Muscle of back (tissue), 11 donors: ENCODE measurements around the gene SEC23A. TPM values are rescaled to one million over a fixed set of nuclear protein-coding genes. Genes with fewer than 3 reads are reported as not detected.
A peak's percentile ranks its signal among the peaks of the same experiment; 100 is the strongest.
"Not testable (repeated sequence)": the region's sequence is repeated elsewhere in the genome, so short reads cannot be mapped to it uniquely, and the experiment has no call there.

Experiments
- DNase-seq, 3 donors: peaks; one replicate each; pipeline versions ENCODE4 v3.0.0 to v3.0.0-alpha.2; 2013
- polyA plus RNA-seq, 10 donors: library from polyadenylated mRNA; unstranded; fragments of 120-200 nt; gene quantifications; one replicate each; pipeline ENCODE4 v1.2.1, GENCODE V29; 2013; ENCODE audit not compliant: insufficient read length in 10 of 10

SEC23A gene
- polyA plus RNA-seq, 10 donors, result 80.9 to 98.8 (median 90.6) TPM

DNA sequence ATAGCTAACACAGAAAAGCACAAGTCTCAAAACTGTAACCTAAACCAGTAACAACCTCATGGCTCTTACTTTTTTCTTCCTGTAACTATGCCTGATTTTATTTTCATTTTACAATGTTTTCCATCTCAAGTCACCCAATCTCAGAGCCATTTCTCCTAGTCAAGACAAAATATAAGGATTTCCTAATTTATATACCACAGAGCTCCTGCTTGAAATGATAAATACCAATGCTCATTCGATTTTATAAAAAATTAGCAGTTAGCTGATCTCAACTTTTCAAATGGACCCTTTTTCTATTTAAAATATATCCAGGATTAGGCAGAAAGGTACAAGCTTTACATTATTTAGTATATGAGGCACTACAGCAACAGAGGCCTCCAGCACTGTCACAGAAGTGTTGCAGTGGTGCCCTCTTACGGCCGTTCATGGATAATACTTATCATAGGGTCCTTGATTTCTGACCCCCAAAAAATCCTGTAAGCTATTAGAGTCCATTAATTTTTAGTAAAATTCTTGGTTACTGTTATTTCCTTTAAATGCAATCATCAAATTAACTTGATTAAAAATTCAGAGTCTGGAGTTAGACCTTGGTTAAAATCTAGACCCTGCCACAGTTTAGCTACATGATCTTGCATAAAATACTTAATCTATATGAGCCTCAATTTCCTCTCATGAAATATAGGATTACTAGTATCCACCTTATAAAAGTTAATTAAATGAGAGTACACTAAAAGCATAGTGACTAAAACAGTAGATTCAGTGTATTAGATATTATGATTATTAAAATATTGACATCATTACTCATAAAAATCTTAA, 68.3 kb downstream of the SEC23A start:
- DNase-seq, result no peak

GRCh38 chr14:39033371-39033770, 69.7 kb downstream of the SEC23A start:
- DNase-seq, result no peak

- no peak for DNase-seq
Observed at GRCh38 chr14:39030209-39030608, 72.8 kb downstream of the SEC23A start.

- DNase-seq, result no peak
Observed at GRCh38 chr14:39029789-39030188, 73.2 kb downstream of the SEC23A start.

DNA sequence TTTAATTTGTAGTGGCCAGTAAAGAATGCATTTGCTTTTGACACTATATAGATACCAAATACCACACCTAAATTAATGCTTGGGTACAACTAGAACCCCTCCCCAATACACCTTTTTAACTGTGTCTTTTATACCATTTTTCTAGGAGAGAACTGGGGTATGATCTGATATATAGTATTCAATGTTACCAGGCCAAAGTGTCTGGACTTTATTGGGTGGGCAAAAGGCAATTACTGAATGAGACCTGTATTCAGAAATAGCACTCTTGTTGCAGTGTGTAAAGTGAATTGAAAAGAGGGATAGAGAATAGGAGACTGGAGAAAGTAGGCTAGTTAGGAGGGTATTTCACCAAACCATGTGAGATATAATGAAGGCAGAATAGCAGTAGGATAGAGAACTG, 74.4 kb downstream of the SEC23A start:
- no peak for DNase-seq

- DNase-seq, result no peak
Observed at GRCh38 chr14:39025810-39026627, 77.0 kb downstream of the SEC23A start.

DNA sequence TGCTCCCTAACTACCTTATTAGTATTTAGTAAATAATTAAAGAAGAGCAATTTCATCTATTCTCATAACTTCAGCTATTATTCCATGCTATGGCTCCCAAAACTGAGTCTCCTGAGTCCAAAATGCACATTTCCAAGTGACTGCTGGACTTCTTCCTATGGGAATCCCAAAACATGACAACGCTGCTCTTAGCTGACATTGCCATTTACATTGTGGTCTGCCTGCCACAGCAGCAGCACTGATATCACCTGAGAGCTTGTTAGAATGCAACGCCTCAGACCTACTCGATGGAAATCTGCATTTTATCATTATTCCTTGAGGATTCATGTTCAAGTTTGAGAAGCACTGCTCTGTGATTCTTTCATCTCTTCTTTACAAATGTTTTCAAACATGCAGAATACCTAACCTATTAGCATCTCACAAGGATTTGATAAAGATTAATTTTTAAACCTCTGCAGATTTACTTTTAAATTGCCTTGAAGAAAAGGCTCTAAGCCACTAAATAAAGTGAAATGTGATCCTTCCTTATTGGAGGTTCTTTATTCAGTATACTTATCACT, 77.7 kb downstream of the SEC23A start:
- DNase-seq, result no peak

GRCh38 chr14:39023939-39024871, 78.8 kb downstream of the SEC23A start:
- no peak for DNase-seq

DNA sequence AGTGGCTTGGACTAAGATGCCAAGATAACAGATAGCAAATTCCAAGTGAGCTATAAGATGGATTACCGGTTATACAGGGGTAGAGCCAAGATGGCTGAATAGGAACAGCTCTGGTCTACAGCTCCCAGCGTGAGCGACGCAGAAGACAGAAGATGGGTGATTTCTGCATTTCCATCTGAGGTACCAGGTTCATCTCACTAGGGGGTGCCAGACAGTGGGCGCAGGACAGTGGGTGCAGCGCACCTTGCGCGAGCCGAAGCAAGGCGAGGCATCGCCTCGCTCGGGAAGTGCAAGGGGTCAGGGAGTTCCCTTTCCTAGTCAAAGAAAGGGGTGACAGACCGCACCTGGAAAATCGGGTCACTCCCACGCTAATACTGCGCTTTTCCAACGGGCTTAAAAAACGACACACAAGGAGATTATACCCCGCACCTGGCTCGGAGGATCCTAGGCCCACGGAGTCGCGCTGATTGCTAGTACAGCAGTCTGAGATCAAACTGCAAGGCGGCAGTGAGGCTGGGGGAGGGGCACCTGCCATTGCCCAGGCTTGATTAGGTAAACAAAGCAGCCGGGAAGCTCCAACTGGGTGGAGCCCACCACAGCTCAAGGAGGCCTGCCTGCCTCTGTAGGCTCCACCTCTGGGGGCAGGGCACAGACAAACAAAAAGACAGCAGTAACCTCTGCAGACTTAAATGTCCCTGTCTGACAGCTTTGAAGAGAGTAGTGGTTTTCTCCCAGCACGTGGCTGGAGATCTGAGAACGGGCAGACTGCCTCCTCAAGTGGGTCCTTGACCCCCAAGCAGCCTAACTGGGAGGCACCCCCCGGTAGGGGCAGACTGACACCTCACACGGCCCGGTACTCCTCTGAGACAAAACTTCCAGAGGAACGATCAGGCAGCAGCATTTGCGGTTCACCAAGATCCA, 85.7 kb downstream of the SEC23A start:
- DNase-seq, result not testable (repeated sequence)

GRCh38 chr14:39016733-39017095, 86.3 kb downstream of the SEC23A start:
- DNase-seq, result no peak

DNA sequence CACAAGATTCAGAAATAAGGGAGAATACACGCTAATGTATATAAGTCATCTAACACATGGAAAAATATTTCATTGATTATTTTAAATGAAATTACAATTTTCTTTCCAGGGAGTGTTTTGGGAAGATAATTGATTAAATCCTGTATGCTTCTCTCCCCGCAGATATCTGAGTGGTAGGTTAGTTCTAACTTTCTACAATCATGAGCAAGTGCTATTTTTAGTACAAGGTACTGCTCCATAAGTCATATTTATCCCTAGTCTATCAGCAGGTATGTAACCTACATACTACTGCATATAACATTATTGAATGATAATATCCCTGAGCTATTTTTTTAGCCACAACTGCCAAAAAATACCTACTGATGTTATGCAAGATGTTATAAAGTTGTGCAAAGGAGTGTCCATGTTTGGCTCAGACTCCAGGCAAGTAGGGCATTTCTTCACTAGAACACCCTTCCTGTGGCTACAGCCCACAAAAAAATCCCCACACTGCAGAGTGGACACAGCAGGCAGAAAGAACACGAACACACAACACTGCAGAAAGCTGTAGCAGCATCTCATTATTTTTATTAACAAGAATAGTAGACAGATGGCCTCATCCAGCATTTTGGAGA, 87.0 kb downstream of the SEC23A start:
- no peak for DNase-seq

- DNase-seq, result peak; percentile 32 to 59 (median 39)
Observed at GRCh38 chr14:39015360-39015961, 87.6 kb downstream of the SEC23A start.

- no peak for DNase-seq
Observed at GRCh38 chr14:39014460-39014859, 88.6 kb downstream of the SEC23A start.

DNA sequence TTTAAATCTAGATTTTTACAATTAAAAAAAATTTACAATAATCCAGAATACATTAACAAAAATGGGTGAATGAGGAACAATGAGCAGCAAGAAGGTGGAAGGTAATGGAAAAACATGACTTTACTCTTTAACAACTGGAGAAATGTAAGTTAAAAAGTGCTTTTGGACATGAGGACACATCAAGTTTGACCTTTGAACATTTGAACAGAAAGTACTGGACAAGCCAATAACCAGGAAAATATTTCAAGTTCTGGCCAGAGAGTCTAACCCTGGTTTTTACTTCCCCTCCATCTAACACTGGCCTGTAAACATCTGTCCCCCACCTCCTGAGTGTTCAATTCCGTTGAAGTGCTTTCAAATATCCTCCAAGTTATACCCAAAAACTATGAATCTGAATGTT, 94.1 kb downstream of the SEC23A start:
- not testable (repeated sequence) for DNase-seq

DNA sequence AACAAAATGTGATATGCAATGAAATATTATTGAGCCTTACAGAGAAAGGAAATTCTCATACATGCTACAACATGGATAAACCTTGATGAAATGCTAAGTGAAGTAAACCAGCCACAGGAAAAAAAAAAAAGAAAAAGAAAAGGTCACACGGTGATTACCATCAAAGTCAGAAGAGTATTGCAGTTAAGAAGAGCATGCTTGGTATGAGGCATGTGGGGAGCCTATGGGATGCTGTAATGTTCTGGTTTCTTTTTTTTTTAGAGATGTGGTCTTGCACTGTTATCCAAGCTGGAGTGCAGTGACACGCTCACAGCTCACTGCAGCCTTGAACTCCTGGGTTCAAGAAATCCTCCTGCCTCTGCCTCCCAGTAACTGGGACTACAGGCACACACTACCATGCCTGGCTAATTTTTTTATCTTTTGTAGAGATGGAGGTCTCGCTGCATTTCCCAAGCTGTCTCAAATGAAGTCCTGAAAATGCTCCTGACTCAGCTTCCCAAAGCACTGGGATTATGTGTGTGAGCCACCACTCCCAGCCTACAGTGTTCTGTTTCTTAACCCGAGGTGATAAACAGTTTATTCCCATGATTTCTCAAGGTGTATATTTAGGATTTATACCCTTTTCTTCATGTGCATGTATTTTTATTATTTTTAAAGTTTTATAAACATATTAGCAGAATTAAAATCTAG, 96.2 kb downstream of the SEC23A start:
- no peak for DNase-seq

DNA sequence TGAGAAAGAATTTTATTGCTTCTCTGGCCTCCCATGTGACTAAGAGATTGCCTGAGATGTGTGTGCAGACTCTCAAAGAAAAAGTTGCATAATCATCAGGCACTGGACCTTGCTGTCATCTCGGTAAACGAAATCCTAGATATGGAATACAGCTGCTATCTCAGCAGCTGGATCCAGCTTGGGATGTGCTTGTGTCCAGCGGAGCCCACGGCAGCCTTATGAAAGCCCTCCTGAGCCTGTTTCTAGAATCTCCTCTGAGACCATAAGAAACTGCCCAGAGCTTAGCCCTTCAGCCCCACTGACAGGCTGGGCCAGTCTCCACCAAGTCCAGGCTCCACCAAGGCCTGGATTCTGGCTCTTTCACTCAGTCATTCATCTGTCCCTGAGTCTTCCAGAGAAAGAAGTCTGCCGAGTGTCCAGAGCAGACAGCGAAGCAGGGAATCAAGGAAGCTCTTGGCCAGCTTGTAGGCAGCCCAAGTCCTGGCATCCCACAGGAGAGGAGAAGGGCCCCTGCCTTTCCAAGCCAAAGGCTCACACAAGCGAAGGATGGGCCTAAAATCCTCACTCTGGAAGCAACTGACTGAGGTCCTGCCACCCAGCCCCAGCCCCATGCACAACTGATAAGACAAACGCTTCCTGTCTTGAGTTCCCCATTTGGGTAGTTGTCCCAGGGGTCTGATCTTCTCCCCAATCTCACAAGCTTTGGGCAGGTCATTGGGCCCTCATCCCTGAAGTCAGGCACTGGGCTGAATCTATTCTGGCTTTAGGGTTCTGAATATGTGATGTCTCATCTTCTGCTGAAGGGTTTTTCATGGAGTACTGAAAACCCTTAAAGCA, 97.8 kb downstream of the SEC23A start:
- no peak for DNase-seq

- DNase-seq, result no peak
Observed at GRCh38 chr14:38999949-39000348, 103.1 kb downstream of the SEC23A start.

GRCh38 chr14:38994731-38995130, 108.3 kb downstream of the SEC23A start:
- DNase-seq, result peak in 1 of 3 donors; percentile 23
